ENCODE data around the gene PHLPP2. TPM values are rescaled to one million over a fixed set of nuclear protein-coding genes. Genes with fewer than 3 reads are reported as not detected.

The PHLPP2 gene
- total and polyA plus RNA-seq, 2 donors (not counting 1 experiment from before 2014, with no cell fraction given): 9.7 to 13.2 TPM

GRCh38 chr16:71674229-71674628, 50.3 kb downstream of the PHLPP2 start:
- H3K9ac ChIP-seq (ENCODE audit: insufficient read depth, low read length): no peak overlapping the region
- H3K27me3 ChIP-seq (ENCODE audit: control insufficient read depth, insufficient read depth, low read length): no peaks in the 10 kb centered on the region
- no peak for TF ChIP-seq CTCF (conservative IDR thresholded peaks at IDR 0.05 in 1 of 2, IDR thresholded peaks at IDR 0.05 in 1 of 2; ENCODE audit: low read depth in 1 of 2, low read length in 2 of 2)
- TF ChIP-seq EZH2 (IDR thresholded peaks at IDR 0.05; ENCODE audit: low read length, missing control alignments): no peak
- DNase-seq (ENCODE audit: low read depth in 2 of 2): no peak
- H3K36me3 ChIP-seq (ENCODE audit: control insufficient read depth, insufficient read depth, low read length): peaks cover 3% of the 10 kb centered on the region
- H3K4me2 ChIP-seq (ENCODE audit: extremely low read depth, insufficient read depth, low read length): no peak overlapping the region
- no peaks in the 10 kb centered on the region for H4K20me1 ChIP-seq (ENCODE audit: control insufficient read depth, extremely low read depth, insufficient read depth, low read length)
- no peak overlapping the region for H2AFZ ChIP-seq (ENCODE audit: low read length)
- no peaks in the 10 kb centered on the region for H3K9me3 ChIP-seq (ENCODE audit: control insufficient read depth, insufficient read depth, low read depth, low read length)
- no peaks in the 10 kb centered on the region for H3K4me1 ChIP-seq (ENCODE audit: control insufficient read depth, extremely low read depth, insufficient read depth, low read length)
- H3K4me3 ChIP-seq (replicated peaks in 1 of 4; ENCODE audit: control extremely low read depth in 1 of 4, insufficient read depth in 1 of 4, low read depth in 3 of 4, low read length in 4 of 4): no peak overlapping the region
- H3K79me2 ChIP-seq (ENCODE audit: control insufficient read depth, insufficient read depth, low read length): no peaks in the 10 kb centered on the region
- no peak overlapping the region for H3K27ac ChIP-seq (ENCODE audit: insufficient read depth, low read length)

DNA sequence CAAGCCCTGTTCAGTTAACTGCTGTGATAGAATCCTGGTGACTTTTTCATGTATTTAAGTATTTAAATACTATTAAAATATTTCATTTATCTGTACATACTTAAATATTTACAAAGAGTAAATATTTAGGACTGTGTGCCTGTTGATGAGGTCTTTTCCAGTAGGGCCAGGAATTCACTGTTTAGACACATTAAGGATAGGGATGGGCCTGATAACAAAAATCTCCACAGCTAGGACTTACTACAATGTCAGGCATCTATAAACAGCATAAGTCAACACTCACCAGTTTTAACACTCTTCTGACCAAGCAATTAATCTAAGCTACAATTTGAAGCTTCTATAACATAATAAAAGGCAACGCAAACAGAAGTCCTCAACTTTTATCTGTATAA, 50.9 kb downstream of the PHLPP2 start:
- Histone ChIP-seq H3K4me1 (ENCODE audit: control insufficient read depth, extremely low read depth, insufficient read depth, low read length) (no peaks in the 10 kb centered on the region), H2AFZ (ENCODE audit: low read length) (no peak overlapping the region), H3K79me2 (ENCODE audit: control insufficient read depth, insufficient read depth, low read length) (no peaks in the 10 kb centered on the region), H3K4me3 (replicated peaks in 1 of 4; ENCODE audit: control extremely low read depth in 1 of 4, insufficient read depth in 1 of 4, low read depth in 3 of 4, low read length in 4 of 4) (no peak overlapping the region), H3K27me3 (ENCODE audit: control insufficient read depth, insufficient read depth, low read length) (no peaks in the 10 kb centered on the region), H3K4me2 (ENCODE audit: extremely low read depth, insufficient read depth, low read length) (no peak overlapping the region), H4K20me1 (ENCODE audit: control insufficient read depth, extremely low read depth, insufficient read depth, low read length) (no peaks in the 10 kb centered on the region), H3K9ac (ENCODE audit: insufficient read depth, low read length) (no peak overlapping the region), H3K27ac (ENCODE audit: insufficient read depth, low read length) (no peak overlapping the region), H3K36me3 (ENCODE audit: control insufficient read depth, insufficient read depth, low read length) (peaks cover 3% of the 10 kb centered on the region), H3K9me3 (ENCODE audit: control insufficient read depth, insufficient read depth, low read depth, low read length) (no peaks in the 10 kb centered on the region)
- no peak for TF ChIP-seq CTCF (conservative IDR thresholded peaks at IDR 0.05 in 1 of 2, IDR thresholded peaks at IDR 0.05 in 1 of 2; ENCODE audit: low read depth in 1 of 2, low read length in 2 of 2)
- TF ChIP-seq EZH2 (IDR thresholded peaks at IDR 0.05; ENCODE audit: low read length, missing control alignments): no peak
- DNase-seq (ENCODE audit: low read depth in 2 of 2): no peak

DNA sequence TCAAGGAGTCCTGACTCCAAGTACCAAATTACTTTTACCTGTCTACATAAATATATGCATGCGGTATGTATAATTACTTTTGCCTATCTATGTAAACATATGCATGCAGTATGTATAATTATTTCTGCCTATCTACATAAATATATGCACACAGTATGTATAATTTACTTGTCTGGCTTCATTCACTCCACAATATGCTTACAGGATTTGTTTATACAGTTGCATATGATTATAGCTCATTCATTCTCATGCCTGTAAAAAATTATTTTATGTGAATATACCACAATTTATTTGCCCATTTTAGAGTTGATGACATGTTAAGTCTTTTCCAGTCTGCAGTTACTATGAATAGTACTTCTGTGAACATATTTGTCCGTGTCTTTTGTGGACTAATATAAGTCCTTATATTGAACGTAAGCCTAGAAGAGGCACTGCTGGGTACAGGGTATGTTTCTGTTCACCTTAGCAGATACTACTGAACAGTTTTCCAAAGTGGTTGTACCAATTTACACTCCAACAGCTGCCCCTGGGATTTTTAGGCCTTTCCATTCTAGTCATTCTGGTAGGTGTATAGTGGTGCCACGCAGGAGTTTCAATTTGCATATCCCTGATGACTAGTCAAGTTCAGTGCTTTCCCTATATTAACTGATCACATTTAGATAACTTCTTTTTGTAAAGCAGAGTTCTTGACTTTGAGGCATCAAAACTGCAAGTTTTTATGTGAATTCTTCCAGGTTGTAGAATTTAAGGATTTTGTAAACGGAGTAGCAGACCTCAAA, 51.5 kb downstream of the PHLPP2 start:
- H3K9ac ChIP-seq (ENCODE audit: insufficient read depth, low read length): no peak overlapping the region
- TF ChIP-seq EZH2 (IDR thresholded peaks at IDR 0.05; ENCODE audit: low read length, missing control alignments): no peak
- no peak for TF ChIP-seq CTCF (conservative IDR thresholded peaks at IDR 0.05 in 1 of 2, IDR thresholded peaks at IDR 0.05 in 1 of 2; ENCODE audit: low read depth in 1 of 2, low read length in 2 of 2)
- H3K27me3 ChIP-seq (ENCODE audit: control insufficient read depth, insufficient read depth, low read length): no peaks in the 10 kb centered on the region
- no peak for DNase-seq (ENCODE audit: low read depth in 2 of 2)
- H3K36me3 ChIP-seq (ENCODE audit: control insufficient read depth, insufficient read depth, low read length): peaks cover 3% of the 10 kb centered on the region
- no peaks in the 10 kb centered on the region for H4K20me1 ChIP-seq (ENCODE audit: control insufficient read depth, extremely low read depth, insufficient read depth, low read length)
- H3K27ac ChIP-seq (ENCODE audit: insufficient read depth, low read length): no peak overlapping the region
- H3K4me2 ChIP-seq (ENCODE audit: extremely low read depth, insufficient read depth, low read length): no peak overlapping the region
- H3K4me1 ChIP-seq (ENCODE audit: control insufficient read depth, extremely low read depth, insufficient read depth, low read length): no peaks in the 10 kb centered on the region
- no peak overlapping the region for H2AFZ ChIP-seq (ENCODE audit: low read length)
- no peaks in the 10 kb centered on the region for H3K9me3 ChIP-seq (ENCODE audit: control insufficient read depth, insufficient read depth, low read depth, low read length)
- no peak overlapping the region for H3K4me3 ChIP-seq (replicated peaks in 1 of 4; ENCODE audit: control extremely low read depth in 1 of 4, insufficient read depth in 1 of 4, low read depth in 3 of 4, low read length in 4 of 4)
- H3K79me2 ChIP-seq (ENCODE audit: control insufficient read depth, insufficient read depth, low read length): no peaks in the 10 kb centered on the region
